ENCODE measurements around the gene CYP4V2.

GRCh38 chr4:186234367-186234766, 43.0 kb downstream of the CYP4V2 start:
- TF ChIP-seq POLR2A (IDR thresholded peaks at IDR 0.05; ENCODE audit: low read length) (no peak), GATA1 (IDR thresholded peaks at IDR 0.05; ENCODE audit: low read depth, low read length) (no peak)

Measured in erythroblast (primary cell).